HG02623 (cell line): ENCODE data around the gene DENND11.

ENCODE experiments used
- ATAC-seq: cut with Tn5 transposase; IDR thresholded peaks from one replicate; pipeline ENCODE4 v1.9.1; 2021; ENCODE audit warnings: moderate library complexity; ENCODE audit not compliant: unreplicated experiment

The DENND11 gene

DNA sequence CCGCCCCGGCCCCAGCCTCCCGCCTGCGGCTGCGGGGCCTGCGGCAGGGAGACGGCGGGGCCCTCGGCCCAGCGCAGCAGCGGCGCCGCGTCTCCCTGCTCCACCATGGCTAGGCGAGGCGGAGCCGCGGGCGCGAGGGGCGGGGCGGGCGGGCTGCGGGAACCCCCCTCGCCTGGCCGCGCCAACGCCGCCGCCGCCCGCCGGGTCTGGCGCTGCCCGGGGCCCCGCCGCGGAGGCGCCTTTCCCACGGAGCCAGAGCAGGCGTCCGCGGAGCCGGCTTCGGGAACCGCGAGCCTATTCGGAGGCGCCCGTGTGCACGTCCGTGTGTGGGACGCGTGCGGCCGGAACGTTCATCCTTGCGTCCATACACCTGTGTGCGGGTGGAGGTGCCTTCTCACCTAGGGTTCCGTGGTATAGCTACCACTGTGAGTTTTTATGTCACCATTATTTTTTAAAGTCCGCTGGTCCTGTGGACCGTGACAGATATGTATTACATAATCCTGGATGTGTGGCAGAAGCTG, at the start of gene DENND11:
Gene DENND11, minus strand, starts transcription at position 120 of the 521 bp plus-strand sequence. Its CDS starts 13 bp downstream, at position 107.
- peak; percentile 73 for ATAC-seq

DNA sequence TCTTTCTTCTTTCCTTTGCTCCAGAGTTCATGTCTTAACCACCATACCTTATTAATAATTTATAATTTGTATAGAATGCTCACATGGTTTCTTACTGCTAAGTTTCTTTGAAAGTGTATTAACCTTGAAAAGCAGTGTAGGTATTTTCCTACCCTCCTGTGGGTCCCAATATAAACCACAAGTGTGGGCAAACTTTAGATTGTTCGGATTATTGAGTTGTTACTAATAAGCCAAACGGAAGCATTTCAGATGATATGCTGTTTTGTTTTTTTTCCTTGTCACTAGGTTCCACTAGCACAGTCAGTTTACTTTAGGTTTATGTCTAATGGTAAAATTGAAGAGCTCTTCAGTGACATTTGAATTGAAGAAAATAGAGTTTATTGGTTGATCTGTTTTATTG, 46.4 kb upstream of the DENND11 start:
- ATAC-seq, result no peak

- no peak for ATAC-seq
Observed at GRCh38 chr7:141744131-141744530, 42.2 kb upstream of the DENND11 start.

- no peak for ATAC-seq
Observed at GRCh38 chr7:141742229-141742628, 40.3 kb upstream of the DENND11 start.

GRCh38 chr7:141739250-141739649, 37.3 kb upstream of the DENND11 start:
- ATAC-seq, result no peak

- no peak for ATAC-seq
Observed at GRCh38 chr7:141738592-141739013, 36.6 kb upstream of the DENND11 start.

GRCh38 chr7:141737836-141738591, 36.0 kb upstream of the DENND11 start, which contains the start of gene SSBP1:
Gene SSBP1 (plus strand): TSS chr7:141738358. CDS start chr7:141739167, 809 bp downstream.
- peak; percentile 85 for ATAC-seq

DNA sequence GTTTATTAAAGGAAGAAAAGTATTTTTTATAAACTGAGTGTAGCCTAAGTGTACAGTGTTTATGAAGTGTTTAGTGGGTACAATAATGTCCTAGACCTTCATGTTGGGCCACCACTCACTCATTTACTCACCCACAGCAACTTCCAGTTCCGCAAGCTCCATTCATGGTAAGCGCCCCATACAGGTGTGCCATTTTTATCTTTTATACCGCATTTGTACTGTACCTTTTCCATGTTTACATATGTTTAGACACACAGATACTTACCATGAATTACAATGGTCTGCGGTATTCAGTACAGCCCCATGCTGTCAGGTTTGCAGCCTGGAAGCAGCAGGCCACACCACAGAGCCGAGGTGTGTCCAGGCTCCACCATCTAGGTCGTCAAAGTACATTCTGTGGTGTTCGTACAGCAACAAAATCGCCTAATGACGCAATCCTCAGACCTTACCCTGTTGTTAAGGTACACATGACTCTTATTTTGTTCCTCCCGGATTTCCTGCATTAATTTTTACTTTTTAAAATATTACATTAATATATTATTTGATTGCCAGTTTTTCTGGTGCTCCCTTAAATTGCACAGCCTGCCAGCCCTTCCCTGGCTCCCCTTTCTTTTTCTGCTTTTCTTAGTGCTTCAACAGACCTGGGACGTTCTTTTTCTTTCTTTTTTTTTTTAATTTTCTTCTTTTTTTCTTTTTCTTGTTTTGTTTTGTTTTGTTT, 35.3 kb upstream of the DENND11 start:
- ATAC-seq, result no peak

GRCh38 chr7:141731476-141732149, 29.6 kb upstream of the DENND11 start:
- no peak for ATAC-seq

GRCh38 chr7:141729020-141729419, 27.1 kb upstream of the DENND11 start:
- no peak for ATAC-seq

DNA sequence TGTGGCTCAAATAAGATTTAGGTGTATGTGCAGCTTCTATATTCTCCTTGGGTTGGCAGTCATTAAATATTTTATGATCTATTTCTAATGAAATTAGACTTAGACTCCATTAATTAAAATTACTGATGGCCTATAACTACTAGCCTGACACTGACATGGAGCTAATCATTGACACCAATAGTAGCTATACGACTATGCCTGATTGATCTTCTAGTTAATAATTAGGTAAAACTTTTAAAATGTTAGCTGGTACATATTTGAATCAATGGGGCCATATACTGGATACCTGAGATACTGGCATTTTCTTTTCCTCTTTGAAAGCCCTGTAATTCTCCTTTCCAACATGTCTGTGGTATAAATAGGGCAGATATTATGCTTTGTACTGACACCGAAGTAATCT, 20.6 kb upstream of the DENND11 start:
- ATAC-seq, result no peak

DNA sequence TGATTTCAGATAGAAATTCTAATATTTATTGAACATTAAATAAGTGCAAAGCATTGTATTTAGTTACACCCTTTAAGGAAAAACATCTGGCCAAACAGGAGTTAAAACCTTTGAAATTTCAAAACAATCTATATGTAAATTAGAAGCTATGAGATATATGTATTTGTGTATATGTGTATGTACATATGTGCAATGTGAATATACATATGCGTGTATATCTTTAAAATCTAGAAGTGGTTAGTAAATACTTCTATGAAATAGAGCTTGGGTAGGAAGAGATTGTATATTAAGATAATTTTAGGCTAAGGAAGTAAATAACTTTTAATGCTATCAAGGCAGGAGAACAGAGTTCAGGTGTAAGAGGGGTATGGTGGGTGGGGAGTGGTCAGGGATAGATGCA, 15.5 kb upstream of the DENND11 start:
- ATAC-seq, result no peak

GRCh38 chr7:141715794-141716689, 14.1 kb upstream of the DENND11 start:
- ATAC-seq, result no peak

DNA sequence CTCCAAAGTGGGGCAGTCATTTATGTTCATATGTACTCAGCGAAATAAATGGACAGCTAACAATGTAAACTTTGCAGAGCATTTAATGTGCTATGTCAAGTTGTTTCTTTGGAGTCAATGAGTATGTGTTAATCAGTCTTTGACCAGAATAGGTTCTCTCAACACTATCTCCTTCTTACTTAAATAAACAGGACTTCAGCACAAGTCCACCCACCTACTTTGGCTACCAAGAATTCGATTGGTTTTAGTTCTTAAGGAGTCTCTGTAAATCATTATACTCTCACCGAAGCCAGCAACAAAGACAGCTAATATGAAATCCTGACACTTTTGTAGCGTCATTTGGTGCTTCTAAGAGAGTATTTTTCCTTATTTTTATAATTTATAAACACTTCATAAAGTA, 13.1 kb upstream of the DENND11 start:
- ATAC-seq, result no peak

DNA sequence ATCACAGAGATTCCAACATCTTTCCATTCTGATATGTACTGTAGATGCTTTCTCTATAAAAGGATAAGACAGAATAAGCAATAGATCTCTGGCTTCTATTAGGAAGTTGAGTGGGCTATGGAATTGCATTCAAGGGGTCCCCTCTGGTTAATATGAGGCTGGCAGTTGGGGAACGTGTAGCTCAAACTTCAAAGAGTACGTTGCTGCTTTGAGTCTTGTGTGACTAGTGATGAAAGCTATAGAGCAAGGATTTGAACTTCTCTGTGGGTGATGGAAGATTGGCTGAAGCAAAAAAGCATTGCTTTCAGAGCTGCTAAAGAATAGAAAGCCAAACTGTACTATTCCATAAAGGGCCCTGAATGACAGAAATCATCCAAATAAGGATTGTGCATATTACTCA, 12.6 kb upstream of the DENND11 start:
- ATAC-seq, result no peak

- ATAC-seq, result no peak
Observed at GRCh38 chr7:141713890-141714289, 11.9 kb upstream of the DENND11 start.

DNA sequence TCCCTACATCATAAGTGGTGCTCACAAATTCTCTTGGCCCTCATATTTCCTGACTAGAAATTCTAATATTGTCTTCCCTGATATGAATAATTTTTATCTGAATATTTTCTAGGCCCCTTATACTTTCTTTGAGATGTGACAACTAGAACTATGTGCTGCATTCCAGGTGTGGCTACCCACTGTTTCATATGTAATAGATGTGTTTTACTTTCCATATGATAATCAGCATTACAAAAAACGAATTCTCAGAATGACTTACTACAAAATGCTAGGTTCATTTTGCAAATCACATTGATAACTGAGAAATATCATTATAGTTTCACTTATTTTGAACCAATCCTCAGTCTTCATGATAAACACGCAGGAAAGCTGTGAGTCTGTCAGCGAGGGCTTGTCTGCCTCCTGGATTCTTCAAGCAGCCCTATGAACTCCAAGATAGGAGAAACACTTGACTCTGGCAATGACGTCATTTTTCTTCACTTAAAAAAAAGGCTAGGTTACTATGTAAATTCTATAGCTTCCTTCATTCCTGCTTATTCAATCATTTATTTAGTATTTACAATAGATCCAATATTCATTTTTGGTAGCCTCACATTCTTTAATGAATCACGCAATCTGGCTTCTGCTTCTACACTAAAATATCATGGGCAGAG, 10.8 kb upstream of the DENND11 start:
- ATAC-seq, result no peak

GRCh38 chr7:141710301-141710700, 8.3 kb upstream of the DENND11 start:
- no peak for ATAC-seq

DNA sequence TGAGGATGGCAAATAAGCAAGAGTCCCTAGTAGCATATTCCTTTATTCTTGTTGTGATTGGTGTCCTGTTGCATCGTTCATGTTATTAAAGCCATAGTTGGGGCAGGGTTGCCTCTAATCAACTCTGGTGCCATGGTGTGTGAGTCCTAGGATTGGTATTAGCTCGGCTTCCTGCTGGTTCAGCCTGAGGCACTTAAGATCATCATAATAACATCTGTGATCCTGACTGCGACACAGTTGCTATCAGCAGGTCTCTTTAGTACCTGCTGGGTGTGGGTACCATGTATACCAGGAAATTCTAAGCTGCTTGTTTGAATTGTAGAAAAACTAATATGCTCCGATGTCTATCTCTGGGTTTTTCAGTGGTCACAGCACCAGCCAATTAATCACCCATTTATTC, 7.8 kb upstream of the DENND11 start:
- no peak for ATAC-seq

GRCh38 chr7:141709318-141709717, 7.4 kb upstream of the DENND11 start:
- ATAC-seq, result no peak
